ENCODE results near the gene TMPRSS11A.

TMPRSS11A gene

DNA sequence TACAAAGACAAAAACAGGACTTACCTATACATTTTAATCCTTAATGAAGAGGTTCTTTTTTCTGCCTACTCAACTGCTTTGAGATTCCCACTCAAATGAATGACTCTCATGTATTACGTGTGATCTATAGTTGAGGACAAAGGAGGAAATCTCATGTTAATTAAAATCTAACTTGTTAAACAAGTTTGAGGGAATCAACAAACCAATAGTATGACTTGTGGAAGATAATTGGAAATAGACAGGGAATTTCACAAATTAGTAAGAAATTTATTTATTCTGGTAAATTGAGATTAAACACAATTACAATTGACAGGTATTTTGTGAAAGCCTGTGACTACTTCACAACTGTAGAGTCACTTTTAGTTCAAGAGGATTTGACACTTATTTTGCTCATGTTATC is 79.4 kb downstream of the TMPRSS11A start, which contains the start of gene TMPRSS11D:
TMPRSS11D (minus strand) TSS at position 101 of the 400 bp plus-strand sequence; CDS start at position 32, 69 bp downstream.
- DNase-seq (ENCODE audit: low read depth in 2 of 2) = no peak
- TF ChIP-seq, protein P1, sequence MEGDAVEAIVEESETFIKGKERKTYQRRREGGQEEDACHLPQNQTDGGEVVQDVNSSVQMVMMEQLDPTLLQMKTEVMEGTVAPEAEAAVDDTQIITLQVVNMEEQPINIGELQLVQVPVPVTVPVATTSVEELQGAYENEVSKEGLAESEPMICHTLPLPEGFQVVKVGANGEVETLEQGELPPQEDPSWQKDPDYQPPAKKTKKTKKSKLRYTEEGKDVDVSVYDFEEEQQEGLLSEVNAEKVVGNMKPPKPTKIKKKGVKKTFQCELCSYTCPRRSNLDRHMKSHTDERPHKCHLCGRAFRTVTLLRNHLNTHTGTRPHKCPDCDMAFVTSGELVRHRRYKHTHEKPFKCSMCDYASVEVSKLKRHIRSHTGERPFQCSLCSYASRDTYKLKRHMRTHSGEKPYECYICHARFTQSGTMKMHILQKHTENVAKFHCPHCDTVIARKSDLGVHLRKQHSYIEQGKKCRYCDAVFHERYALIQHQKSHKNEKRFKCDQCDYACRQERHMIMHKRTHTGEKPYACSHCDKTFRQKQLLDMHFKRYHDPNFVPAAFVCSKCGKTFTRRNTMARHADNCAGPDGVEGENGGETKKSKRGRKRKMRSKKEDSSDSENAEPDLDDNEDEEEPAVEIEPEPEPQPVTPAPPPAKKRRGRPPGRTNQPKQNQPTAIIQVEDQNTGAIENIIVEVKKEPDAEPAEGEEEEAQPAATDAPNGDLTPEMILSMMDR (IDR thresholded peaks at IDR 0.05; ENCODE audit: low read depth, low read length) = no peak
- H3K4me3 ChIP-seq (replicated peaks in 1 of 2; ENCODE audit: low read depth in 2 of 2, low read length in 2 of 2) = no peak within 1 kb of the TSS

DNA sequence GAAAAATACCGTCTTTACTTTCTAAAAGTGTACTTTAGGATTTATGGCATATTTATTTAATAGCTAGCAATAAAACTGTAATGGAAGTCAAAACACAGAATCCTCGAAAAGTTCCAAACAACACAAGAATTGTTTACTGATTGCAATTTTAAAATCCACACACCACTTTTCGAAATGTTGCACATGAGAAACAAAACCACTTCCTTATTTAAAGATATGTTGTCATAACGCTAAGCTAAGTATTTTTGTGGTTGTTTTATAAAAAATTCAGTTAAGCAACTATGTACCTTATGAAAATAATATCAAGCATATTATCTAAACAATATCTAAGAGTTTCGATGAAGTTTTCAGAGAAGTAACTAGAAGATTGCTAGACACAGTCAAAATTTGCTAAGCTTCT is 79.8 kb downstream of the TMPRSS11A start:
- DNase-seq (ENCODE audit: low read depth in 2 of 2) = no peak
- TF ChIP-seq, protein P1 (IDR thresholded peaks at IDR 0.05; ENCODE audit: low read depth, low read length) = no peak
- no peak overlapping the region for H3K4me3 ChIP-seq (replicated peaks in 1 of 2; ENCODE audit: low read depth in 2 of 2, low read length in 2 of 2)

DNA sequence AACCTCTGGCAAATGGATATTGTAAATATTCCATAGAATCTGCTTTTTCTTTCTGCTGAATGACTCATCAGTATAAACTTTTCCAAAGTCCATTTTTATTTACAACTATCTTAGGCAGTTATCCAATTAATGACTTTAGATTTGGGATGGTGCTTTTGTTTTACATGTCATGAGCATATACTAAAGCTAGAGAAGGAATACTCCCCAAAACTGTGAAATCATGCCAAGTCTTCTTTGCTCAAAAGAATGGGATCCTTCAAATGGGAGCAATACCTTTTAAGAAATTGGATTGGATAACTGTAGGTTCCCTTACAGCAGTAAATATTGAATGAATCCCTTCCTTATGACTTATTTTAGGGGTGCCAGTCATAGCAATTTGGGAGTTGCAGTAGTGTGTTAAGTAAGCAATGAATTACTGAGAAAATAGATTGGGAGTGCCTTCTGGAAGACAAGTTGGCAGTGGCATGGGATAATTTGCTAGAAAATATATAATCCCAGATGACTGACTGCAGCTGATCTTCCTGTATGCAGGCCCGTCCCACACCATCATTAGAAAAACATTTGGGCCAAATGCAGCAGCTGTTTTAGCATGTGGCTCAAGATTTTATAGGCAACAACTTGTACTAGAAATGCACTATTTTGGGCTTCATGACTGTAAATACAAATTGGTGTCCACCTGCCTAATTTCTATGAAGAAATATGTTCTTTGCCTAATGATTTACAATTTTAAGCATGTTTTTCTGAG is 82.3 kb downstream of the TMPRSS11A start:
- TF ChIP-seq, protein P1 (IDR thresholded peaks at IDR 0.05; ENCODE audit: low read depth, low read length) = no peak
- no peak for DNase-seq (ENCODE audit: low read depth in 2 of 2)

DNA sequence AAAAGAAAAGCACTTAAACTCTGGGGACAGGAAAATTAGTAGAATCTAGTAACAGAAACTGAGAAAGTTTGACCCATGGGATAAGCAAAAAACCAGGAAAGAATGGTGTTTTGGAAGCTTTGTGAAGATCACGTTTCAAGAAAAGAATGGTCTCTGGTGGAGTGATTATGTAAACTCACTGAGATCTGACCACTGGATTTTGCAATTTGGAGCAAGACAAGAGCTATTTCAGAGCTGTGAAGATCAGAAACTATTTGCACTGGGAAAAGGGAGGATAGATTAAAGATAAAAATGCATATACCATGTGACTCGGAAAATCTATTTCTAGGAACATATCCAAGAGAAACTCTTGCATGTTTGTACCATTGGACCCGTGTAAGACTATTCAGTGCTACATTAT is 83.8 kb downstream of the TMPRSS11A start:
- TF ChIP-seq, protein P1 (IDR thresholded peaks at IDR 0.05; ENCODE audit: low read depth, low read length) = no peak
- no peak overlapping the region for H3K4me3 ChIP-seq (replicated peaks in 1 of 2; ENCODE audit: low read depth in 2 of 2, low read length in 2 of 2)
- peak in 1 of 2 donors; percentile 26 for DNase-seq (ENCODE audit: low read depth in 2 of 2)

More for the DNA sequence above, 82.3 kb downstream of the TMPRSS11A start:
- no peak overlapping the region for H3K4me3 ChIP-seq (replicated peaks in 1 of 2; ENCODE audit: low read depth in 2 of 2, low read length in 2 of 2)

DNA sequence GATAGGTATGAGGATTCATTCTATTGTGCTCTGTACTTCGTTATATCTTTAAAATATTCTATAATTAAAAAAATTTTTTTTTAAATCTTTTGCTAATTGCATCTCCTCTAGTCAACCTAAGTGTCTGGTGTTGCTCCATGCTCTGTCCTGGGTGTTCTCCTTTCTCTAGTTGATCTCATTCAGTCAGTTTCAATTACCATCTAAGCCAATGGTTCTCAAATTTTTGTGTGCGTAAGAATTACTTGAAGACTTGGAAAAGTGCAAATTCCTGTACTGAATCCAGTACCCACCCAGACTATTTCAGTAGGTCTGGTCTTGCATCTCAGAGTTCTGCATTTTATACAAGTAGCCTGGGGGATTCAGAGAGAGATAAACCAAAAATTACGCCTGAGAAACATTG is 86.2 kb downstream of the TMPRSS11A start:
- no peak for DNase-seq (ENCODE audit: low read depth in 2 of 2)
- TF ChIP-seq, protein P1 (IDR thresholded peaks at IDR 0.05; ENCODE audit: low read depth, low read length) = no peak

DNA sequence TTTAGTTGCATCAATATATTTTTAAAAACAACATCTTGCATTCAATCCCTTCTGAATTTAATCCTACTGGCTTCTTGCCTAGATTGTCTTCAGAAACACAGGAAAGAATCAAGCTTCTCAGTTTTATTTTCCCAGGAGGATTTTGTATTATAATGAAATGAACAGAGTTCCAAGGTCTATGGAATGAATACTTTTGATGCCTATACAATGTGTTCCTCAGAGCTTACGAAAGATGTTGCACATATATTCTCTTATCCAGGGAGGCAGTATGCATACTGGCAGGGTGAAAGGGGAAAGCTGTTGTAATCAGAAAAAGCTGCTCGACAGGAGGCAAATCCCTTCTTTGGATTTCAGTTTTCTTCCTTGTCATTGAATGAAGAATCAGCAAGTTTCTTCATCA is 88.3 kb downstream of the TMPRSS11A start:
- DNase-seq (ENCODE audit: low read depth in 2 of 2) = peak; percentile 21 to 42
- no peak overlapping the region for H3K4me3 ChIP-seq (replicated peaks in 1 of 2; ENCODE audit: low read depth in 2 of 2, low read length in 2 of 2)
- TF ChIP-seq, protein P1 (IDR thresholded peaks at IDR 0.05; ENCODE audit: low read depth, low read length) = no peak

More for the DNA sequence above, 86.2 kb downstream of the TMPRSS11A start:
- no peak overlapping the region for H3K4me3 ChIP-seq (replicated peaks in 1 of 2; ENCODE audit: low read depth in 2 of 2, low read length in 2 of 2)
